Hippocampal formation (tissue), 2 donors: ENCODE data around the gene TRAF3IP1.
"Not testable (repeated sequence)": the region's sequence is repeated elsewhere in the genome, so short reads cannot be mapped to it uniquely, and the experiment has no call there.

Experiments used
- DNase-seq, 2 donors: peaks; one replicate each; lab custom pipeline; 2025; lab: John Stamatoyannopoulos, UW

Gene TRAF3IP1

DNA sequence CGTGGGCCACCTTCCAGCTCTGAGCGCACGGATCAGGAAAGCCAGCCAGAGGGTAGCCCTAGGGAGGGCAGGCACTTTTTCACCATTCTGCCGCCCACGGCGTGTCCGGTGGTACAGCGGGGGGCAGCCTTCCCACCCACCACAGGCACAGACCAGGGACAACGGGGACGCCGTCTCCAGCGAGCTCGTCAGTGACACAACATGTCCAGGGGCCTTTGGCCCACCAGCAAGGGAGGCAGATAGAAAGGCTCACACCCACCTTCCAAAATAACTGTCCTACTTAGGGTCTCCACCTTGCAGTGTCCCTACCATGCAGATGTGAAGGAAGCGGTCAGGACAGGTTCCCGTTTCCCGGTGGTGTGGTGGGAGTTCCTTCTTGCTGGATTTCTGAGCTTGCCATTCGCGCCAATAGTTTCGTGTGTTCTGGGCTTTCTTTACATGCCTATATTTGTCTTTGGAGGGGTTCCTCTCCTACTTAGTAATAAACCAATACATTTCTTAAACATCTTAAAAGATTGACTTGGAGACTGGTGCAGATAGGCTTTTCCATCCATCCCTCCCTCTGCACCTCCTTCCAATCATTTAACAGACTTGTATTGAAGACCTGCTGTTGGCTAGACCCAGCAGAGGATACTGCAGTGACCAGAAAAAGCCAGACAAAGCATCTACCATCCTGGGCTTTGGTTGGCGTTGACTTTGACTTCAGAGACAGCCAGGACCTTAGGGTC, 107.3 kb downstream of the TRAF3IP1 start:
- DNase-seq, result no peak

DNA sequence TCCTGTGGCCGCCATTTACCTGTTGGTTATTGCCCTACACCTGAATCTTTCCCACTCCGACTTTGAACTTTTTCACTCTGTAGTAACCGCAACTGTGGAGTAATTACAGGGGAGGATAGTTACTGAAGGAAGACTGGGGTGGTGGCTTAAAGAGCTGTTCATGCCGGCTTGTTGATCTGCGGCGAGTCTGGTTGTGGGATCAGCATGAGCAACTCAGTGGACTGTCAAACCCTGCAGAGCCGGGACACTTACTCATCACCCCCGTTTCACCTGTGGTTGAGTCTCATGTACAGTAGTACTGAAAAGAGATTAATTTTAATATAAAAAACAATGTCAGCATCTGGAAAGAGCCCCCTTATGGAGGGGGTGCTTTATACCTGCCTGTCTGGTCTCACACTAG, 108.5 kb downstream of the TRAF3IP1 start:
- no peak for DNase-seq

DNA sequence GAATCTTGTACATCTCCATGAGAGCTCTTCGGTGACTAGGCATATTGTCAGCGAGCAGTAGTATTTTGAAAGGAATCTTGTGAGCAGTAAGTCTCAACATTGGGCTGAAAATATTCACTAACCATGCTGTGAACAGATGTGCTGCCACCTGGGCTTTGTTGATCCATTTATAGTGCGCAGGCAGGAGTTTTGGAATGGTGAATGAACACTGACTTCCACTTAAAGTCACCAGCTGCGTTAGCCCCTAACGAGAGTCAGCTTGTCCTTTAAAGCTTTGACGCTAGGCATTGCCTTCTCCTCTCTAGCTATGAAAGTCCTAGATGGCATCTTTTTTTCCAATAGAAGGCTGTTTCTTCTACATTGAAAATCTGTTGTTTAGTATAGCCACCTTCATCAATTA, 110.5 kb downstream of the TRAF3IP1 start:
- no peak for DNase-seq

DNA sequence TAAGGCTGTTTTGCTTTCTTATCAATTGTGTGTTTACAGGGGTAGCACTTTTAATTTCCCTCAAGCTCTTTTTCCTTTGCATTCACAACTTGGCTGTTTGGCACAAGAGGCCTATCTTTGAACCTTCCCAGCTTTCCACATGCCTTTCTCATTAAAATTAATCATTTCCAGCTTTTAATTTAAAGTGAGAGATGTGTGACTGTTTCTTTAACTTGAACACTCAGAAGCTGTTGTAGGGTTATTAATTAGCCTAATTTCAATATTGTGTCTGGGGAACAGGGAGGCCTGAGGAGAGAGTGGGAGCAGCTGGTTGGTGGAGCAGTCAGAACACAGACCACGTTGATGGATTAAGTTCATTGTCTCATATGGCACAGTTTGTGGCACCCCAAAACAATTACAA, 111.1 kb downstream of the TRAF3IP1 start:
- DNase-seq, result no peak

DNA sequence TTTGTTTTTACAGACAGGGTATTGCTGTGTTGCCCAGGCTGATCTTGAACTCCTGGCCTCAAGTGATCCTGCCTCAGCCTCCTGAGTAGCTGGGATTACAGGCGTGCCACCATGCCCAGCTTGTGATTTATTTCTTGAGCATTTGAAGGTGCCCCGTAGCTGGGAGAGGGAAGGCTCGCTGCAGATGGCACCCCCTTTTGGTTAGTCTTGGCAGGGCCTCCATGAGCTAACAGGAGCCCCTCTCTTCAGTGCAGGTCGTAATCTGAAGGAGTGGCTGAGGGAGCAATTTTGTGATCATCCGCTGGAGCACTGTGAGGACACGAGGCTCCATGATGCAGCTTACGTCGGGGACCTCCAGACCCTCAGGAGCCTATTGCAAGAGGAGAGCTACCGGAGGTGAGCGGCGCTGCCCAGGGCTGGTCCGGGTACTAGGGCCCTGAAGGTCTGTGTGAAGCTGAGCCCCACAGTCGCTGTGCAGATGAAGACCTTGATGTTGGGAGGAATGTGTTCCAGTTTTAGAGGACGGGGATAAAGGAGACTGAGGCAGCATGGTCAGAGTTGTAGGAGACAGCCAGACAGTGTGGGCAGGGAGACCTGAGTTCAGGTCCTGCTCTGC, 113.1 kb downstream of the TRAF3IP1 start:
- no peak for DNase-seq

DNA sequence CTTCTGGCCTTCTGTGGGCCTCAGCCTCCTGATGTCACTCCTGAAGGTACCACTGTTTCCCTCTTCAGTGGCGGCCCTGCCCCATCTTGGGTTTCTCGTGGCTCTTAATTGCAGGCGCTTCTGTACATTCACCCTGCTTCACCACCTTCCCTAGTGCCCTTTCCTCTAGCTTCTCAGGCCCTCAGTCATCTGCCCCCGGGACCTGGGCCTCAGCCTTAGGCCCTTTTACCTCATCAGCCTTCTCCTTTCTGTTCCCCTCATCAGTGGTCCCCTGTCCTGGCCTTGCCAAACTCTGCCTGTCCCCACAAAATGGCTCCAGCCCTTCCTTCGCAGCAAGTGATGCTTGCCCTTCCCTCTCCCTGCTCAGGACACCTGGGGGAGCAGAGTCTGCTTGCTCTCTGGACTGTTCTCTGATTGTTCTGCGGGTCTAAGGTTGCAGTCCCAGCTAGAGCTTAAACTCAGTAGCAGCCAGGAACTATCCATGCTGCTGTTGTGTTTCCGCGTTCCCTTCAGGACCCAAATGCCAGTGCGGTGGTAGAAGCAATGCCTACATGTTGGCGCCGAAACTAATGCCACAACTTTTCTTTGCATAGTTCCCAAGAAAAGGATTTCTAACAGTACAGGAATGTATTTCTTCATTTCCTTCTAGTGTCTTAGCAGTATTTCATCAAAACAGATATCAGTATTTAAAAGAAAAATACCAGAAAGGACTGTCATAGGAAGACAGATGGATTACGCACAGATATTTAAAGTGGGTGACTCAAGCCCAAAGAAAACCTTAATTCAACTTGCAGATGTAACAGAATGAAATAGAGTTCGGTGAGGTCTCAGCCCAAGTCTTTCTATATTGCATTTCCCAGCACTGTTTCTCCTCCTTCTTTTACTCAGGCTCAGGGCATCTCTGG, 113.9 kb downstream of the TRAF3IP1 start:
- no peak for DNase-seq

DNA sequence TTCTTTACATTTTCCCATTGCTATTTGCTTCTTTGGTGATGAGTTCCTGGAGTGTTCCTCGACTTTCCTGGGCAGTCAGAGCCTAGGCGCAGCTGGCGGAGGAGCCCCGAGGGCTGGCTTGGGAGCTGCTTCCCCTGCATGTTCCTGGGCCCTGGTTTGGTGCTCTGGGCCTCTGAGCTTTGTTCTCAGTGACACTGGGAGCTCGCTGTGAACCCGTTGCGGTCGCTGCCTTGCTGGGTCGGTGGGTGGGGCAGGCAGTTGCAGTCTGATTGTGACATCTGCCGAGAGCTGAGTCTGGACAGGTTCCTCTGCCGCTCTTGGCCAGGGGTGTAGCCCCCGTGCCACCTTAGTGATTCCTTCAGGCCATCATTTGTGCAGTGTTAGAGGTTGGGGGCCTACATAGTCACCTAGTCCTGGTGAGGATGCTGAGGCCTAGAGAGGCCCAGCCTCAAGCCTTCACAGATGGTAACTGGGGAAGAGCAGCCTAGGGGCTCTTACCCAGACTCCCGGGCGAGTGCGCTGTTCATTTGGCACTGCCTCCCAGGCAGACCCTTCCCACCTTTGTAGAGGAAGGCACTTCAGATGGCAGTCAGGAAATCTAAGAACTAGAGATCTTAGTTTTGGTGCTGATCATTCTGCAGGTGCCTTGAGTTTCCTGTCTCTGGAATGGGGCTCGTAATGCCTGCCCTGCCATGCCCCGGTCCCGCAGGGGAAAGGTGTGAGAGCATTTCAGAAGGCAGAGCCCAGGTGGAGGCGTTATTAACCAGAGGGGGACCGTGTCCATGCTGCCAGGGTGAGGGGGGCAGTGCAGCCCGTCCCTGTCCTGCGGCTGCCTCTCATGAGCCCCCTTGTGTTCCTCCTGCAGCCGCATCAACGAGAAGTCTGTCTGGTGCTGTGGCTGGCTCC, 114.8 kb downstream of the TRAF3IP1 start:
- no peak for DNase-seq

DNA sequence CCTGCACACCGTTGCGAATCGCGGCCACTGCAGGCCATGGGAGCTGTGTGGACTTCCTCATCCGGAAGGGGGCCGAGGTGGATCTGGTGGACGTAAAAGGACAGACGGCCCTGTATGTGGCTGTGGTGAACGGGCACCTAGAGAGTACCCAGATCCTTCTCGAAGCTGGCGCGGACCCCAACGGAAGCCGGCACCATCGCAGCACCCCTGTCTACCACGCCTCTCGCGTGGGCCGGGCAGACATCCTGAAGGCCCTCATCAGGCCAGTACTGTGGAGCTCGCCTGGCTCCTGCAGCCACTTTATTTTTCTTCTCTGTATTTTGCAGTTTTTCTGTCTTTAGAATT, 115.4 kb downstream of the TRAF3IP1 start:
- DNase-seq, result no peak

DNA sequence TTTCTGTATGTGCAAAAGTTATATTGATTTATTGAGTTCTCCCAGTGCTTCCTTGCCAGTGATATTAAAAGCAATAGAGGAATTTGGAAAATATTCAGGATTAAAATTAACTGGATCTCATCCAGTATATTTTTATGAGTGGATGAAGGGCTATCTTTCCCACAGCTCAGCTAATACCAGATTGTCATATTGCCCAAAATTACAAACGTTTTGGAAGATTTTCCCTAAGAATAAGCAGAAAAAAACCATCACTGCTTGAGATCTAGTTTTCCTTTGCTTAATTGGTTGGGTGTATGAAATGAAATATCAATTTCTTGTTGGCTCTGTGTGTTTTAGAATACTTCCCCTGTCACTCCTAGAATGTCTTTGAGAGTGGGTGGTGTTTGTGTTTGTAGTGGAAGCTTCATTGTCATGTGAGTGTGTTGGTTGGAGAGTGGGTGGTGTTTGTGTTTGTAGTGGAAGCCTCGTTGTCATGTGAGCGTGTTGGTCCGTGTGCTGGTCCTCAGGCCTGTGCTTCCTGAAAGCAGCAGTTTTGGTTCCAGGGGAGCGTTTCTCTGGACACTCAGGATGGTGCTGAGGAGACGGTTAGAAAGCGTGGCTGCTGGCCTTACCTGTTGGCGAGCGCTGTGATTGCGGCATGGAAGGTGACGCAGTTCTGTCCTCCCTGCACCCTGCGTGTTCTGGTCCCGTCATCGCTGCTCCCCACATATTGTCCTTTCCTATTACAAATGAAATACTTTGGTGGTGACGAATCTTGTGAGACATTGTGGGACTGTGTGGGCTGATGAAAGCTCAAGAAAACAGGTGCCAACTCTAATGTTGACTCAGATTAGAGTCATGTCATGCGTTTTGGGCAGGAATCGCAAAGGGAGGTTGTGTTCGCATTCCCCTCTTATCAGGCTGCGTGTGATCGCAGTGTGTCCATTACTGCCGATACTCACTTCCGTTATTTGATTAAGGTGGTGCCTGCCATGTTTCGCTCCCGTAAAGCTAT, 118.8 kb downstream of the TRAF3IP1 start:
- no peak for DNase-seq

DNA sequence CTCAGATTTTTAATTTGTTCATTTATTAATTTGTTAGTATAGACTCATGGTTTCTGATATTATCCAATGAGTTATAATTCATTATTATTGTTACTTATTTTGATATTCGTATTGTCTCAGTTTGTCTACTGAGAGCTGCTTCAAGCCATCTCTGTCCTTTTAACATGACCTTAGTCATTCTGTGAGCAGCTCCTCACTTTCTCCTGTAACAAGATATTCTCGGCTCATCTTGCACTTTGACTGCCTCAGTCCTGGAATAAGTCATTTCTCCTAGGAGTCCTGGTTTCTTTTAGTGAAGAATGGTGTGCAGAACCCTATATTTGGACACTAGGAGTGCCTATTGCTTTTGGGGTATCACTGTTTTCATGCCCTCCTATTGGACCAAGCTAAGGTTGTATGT, 119.6 kb downstream of the TRAF3IP1 start:
- DNase-seq, result no peak

DNA sequence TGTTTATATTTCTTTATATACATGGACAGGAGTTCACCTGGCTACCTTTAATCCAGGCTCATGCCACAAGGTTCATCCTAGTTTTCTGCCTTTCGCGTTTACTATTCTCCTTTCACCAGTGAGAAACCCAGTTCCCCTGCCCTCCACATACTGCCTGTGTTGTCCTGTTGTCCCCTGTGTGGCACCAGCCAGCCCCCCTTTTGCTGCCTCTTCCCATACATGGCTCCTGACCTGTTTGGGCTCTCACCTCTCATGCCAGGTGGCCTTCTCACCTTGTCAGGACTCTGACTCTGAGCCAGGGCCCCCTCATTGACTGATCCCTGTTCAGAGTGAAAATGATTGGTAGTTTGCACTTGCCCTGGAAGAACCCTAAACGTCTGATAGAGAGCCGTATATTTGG, 120.0 kb downstream of the TRAF3IP1 start:
- no peak for DNase-seq

DNA sequence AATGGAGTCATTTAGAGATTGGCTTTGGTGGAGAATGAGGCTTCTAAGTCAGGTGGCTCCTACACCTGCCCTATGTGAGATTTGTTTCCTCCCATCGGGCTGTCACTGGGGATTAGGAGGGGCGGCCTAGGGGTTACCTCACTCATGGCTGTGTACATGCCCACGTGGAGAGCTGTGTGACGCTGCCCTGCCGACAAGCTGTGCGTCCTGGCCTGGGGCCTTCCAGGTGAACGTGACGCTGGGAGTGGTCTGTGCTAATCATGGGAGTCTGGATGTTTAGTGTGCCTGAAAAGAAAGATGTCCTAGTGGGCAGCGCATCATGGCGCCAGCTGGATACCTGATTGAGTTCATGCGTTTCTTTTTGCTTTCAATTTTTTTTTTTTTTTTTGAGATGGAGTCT, 120.4 kb downstream of the TRAF3IP1 start:
- no peak for DNase-seq

DNA sequence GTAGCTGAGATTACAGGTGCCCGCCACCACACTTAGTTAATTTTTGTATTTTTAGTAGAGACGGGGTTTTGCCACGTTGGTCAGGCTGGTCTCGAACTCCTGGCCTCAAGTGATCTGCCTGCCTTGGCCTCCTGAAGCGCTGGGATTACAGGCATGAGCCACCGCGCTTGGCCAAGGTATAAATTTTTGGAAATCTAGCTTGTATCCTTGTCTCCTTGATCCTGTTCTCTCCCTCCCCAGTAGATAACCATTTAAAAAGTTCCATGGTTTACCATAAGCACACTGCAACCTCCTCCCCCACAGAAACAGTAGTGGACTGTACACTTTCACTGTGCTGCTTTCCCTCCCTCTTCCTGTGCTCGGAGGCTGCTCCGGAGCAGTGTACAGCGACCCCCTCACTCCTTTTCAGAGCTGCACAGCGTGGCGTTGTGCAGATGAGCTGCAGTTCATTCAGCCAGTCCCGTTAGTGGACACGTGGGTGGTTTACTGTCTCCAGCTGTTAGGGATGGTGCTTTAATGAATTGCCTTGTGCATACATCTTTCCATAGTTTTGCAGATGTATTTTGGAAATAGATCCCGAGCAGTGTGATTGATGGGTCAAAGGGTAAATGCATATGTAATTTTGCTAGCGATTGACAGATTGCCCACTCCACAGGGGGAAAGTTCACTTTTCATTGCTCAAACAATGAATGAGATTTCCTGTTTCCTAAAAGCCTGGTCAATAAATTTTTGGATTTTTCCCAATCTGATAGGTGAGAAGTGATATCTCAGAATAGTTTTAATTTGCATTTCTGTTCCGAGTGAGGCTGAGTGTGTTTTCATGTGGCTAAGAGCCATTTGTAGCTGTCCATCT, 121.2 kb downstream of the TRAF3IP1 start:
- no peak for DNase-seq

DNA sequence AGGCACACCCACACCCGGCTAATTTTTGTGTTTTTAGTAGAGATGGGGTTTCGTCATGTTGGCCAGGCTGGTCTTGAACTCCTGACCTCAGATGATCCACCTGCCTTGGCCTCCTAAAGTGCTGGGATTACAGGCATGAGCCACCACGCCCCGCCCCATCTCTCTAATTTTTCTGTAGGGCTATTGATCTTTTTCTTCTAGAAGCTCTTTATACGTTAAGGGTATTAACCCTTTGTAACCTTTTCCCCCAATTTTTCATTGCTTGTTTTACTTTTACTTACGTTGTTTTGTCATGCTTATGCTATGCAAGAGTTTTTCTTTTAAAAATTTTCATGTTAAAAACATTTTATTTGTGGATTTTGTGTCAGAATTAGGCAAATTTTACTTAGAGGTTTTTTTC, 121.9 kb downstream of the TRAF3IP1 start:
- not testable (repeated sequence) for DNase-seq

DNA sequence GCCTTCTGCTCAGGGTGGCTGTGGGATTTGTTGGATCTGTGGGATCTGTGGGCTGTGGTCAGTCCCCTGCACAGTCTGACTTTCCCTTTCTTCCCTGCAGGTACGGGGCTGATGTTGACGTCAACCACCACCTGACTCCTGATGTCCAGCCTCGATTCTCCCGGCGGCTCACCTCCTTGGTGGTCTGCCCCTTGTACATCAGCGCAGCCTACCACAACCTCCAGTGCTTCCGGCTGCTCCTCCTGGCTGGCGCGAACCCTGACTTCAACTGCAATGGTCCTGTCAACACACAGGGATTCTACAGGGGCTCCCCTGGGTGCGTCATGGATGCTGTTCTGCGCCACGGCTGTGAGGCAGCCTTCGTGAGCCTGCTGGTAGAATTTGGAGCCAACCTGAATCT, 123.9 kb downstream of the TRAF3IP1 start:
- no peak for DNase-seq

DNA sequence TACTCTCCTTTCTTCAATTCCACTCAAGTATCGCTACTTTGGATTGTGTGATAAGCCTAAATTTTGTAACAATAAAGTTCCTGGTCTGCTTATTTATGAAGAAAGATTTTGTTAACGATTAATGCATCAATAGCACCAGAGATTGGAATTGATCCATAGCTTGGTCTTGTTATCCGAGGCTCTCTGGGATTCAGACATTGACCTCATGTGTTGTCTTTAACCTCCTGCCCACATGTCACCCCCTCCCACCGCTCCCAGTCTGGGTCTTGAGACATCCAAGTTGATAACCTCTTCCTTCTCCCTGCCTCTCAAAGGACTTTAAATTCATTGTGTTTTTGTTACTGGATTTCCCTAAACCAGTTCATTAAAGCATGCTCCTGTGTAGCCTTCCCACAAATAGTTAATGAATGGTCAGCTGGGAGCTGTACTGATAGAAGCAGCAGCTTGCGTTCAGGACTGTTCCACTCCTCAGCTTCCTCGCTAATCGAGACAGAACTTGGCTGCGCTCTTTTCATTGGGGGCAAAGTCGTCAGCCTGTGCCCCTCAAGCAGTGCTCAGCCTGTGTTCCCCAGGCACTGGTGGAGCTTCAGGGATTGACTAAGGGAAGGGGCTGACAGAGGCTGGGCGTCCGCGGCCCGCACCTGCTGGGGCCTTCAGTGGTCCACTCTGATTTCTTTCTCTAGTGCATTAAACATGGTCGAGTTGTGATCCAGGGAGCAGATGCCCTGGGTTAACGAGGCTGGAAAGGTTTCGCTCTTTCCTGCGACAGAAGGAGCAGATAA, 125.3 kb downstream of the TRAF3IP1 start:
- no peak for DNase-seq

DNA sequence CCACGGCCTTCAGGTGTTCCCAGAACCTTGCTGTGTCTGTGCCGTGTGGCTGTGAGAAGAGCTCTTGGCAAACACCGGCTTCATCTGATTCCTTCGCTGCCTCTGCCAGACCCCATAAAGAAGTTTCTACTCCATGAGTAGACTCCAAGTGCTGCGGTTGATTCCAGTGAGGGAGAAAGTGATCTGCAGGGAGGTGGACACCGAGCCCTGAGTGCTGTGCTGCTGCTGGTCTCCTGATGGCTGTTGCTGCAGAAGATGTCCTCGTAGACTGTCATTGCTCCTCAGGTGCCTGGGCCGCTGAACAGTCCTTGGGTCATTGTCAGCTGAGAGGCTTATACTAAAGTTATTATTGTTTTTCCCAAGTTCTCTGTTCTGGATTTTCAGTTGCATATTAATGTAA, 126.1 kb downstream of the TRAF3IP1 start:
- no peak for DNase-seq

DNA sequence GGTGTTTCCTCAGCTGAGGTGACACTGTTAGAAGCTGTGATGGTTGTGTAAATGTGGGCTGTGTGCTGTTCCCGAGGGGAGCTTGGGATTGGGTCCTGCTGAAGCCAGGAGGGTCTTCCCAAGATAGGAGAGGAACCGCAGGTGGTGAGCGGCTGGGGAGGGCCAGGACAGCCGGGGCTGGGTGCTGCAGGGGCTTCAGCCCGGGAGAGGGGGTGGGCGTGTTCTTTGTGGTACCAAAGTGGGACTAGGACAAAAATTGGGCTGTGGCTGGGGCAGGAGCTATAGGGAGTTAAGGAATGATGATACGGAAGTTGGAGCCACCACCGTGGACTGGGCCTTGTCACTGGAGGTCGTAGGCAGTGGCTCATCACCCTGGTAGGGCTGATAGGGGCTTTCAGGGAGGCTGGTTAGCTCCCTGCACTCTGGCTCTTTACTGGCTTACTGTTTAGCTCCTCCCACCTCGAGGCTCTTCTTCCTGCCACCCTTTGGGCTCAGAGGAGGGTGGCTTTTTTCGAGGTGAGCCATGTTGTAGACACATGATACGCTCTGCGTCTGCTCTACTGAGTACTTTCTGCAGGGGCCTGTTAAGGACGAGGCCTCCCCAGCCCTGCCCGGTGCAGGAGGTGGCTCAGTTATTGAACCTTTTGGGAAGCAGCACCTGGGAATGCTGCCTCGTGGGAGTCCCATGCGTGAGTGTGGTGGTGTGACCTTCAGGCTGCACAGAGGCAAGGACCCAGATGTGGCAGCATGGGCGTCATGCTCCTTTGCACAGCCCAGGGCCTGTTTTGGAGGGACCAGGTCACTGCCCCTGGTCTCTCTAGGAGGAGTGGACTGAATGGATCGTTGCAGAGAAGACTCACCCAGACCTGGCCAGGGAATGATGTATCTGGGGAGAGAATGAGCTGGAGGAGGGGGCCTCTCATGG, 128.0 kb downstream of the TRAF3IP1 start:
- no peak for DNase-seq
